Effector memory CD8-positive, alpha-beta T cell (primary cell): ENCODE data around the gene U2AF1.
A peak's percentile ranks its signal among the peaks of the same experiment; 100 is the strongest.
"Not testable (repeated sequence)": the region's sequence is repeated elsewhere in the genome, so short reads cannot be mapped to it uniquely, and the experiment has no call there.

Source experiments
- ATAC-seq: fragments of 150-1000 bp; cut with Tn5 transposase; replicated peaks from 2 replicates; pipeline ENCODE4 v1.10.0; 2021; ENCODE audit warnings: mild to moderate bottlenecking, moderate library complexity
- DNase-seq, 3 experiments: peaks; one replicate each; pipeline ENCODE4 v3.0.0; 2021
- H3K27ac Mint-ChIP-seq, 2 donors: one replicate each; pipeline ENCODE4 v1.8.0; 2022; ENCODE audit warnings: mild to moderate bottlenecking in 2 of 2, mixed read lengths in 2 of 2, moderate library complexity in 2 of 2
- H3K27me3 Mint-ChIP-seq, 2 donors: one replicate each; pipeline ENCODE4 v1.8.0; 2022; ENCODE audit warnings: mixed read lengths in 2 of 2
- H3K36me3 Mint-ChIP-seq: one replicate; pipeline ENCODE4 v1.8.0; 2022; ENCODE audit warnings: mild to moderate bottlenecking, moderate library complexity, mixed read lengths; ENCODE audit not compliant: insufficient read depth
- H3K4me1 Mint-ChIP-seq, 2 donors: one replicate each; pipeline ENCODE4 v1.8.0; 2022; ENCODE audit warnings: low read depth in 2 of 2, mixed read lengths in 2 of 2
- H3K4me3 Mint-ChIP-seq, 2 donors: one replicate each; pipeline ENCODE4 v1.8.0; 2022; ENCODE audit warnings: mild to moderate bottlenecking in 2 of 2, mixed read lengths in 2 of 2, moderate library complexity in 2 of 2
- H3K9me3 Mint-ChIP-seq, 2 donors: one replicate each; pipeline ENCODE4 v1.8.0; 2022; ENCODE audit warnings: mixed read lengths in 2 of 2
- total RNA-seq, 9 experiments: gene quantifications; one replicate each; lab custom pipeline; 2026; lab: John Stamatoyannopoulos, UW

Gene U2AF1
- 2.7 to 15.8 (median 7.9) reads per million in 9 experiments for total RNA-seq

DNA sequence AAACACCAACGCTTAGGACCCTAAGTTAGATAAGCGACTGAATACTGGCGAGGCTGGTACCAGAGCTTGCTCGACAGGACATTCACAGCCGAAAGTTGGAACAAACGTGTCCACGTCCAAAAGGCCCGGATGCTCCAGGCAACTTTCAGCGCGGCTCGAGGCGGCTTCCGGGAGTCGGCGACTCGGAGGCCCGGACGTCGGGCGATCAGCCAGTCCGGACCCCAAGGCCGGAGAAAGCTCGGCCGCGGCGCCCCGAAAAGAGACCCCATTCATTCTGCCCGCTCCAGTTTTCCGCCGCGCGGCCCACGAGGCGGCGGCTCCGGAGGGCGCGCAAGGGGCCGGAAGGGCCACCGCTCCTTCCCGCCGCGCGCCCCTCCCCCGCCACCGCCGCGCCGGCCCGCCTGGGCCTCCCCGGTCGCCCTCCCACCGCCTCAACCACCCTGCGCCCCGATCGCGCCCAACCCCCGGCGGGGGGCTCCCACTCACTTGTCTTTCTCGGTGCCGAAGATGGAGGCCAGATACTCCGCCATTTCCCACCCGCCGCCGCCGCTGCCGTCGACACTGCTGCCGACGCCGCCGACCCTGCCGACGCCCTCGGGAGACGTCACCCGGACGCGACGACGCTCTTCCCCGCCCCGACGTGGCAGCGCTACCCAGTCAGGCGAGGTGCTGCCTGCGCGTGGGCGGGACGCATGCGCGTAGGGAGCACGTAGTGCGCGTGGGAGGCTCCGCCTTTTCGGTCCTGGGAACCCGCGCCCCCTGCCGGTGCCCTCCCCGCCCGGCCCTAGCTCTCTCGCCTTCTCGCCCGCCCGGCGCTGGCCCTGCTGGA, at the start of gene U2AF1:
Gene U2AF1 (minus strand): TSS at position 606 of the 829 bp plus-strand sequence. CDS start 76 bp downstream, at position 530.
- H3K4me1 Mint-ChIP-seq, H3K4me3 Mint-ChIP-seq, H3K36me3 Mint-ChIP-seq, H3K27ac Mint-ChIP-seq, H3K9me3 Mint-ChIP-seq, H3K27me3 Mint-ChIP-seq: not testable (repeated sequence)
- DNase-seq (peak; percentile 40 to 60 (median 59)), ATAC-seq (peak; percentile 94)

GRCh38 chr21:43153601-43154000, 46.2 kb upstream of the U2AF1 start:
- H3K36me3 Mint-ChIP-seq, H3K27me3 Mint-ChIP-seq, DNase-seq, H3K4me1 Mint-ChIP-seq, H3K4me3 Mint-ChIP-seq, H3K27ac Mint-ChIP-seq, H3K9me3 Mint-ChIP-seq: not testable (repeated sequence)
- ATAC-seq: peak; percentile 43

- not testable (repeated sequence) for H3K27me3 Mint-ChIP-seq, H3K4me1 Mint-ChIP-seq, H3K27ac Mint-ChIP-seq, ATAC-seq, H3K4me3 Mint-ChIP-seq, H3K36me3 Mint-ChIP-seq, H3K9me3 Mint-ChIP-seq, DNase-seq
These were observed 42.0 kb upstream of the U2AF1 start for GRCh38 chr21:43149344-43149743.

- H3K27me3 Mint-ChIP-seq, H3K9me3 Mint-ChIP-seq, H3K27ac Mint-ChIP-seq, H3K4me3 Mint-ChIP-seq, DNase-seq, H3K4me1 Mint-ChIP-seq, ATAC-seq, H3K36me3 Mint-ChIP-seq: not testable (repeated sequence)
These were observed 40.6 kb upstream of the U2AF1 start for GRCh38 chr21:43147999-43148398.

GRCh38 chr21:43146637-43147036, 39.3 kb upstream of the U2AF1 start:
- H3K27ac Mint-ChIP-seq, H3K27me3 Mint-ChIP-seq, H3K4me1 Mint-ChIP-seq, H3K4me3 Mint-ChIP-seq, H3K9me3 Mint-ChIP-seq, DNase-seq, ATAC-seq, H3K36me3 Mint-ChIP-seq: not testable (repeated sequence)

- not testable (repeated sequence) for H3K9me3 Mint-ChIP-seq, DNase-seq, H3K4me3 Mint-ChIP-seq, H3K27ac Mint-ChIP-seq, H3K27me3 Mint-ChIP-seq, H3K4me1 Mint-ChIP-seq, H3K36me3 Mint-ChIP-seq, ATAC-seq
These were observed 34.0 kb upstream of the U2AF1 start for GRCh38 chr21:43141407-43141806.

- H3K4me1 Mint-ChIP-seq, ATAC-seq, DNase-seq, H3K27ac Mint-ChIP-seq, H3K27me3 Mint-ChIP-seq, H3K36me3 Mint-ChIP-seq, H3K9me3 Mint-ChIP-seq, H3K4me3 Mint-ChIP-seq: not testable (repeated sequence)
These were observed 31.6 kb upstream of the U2AF1 start for GRCh38 chr21:43138944-43139343.

DNA sequence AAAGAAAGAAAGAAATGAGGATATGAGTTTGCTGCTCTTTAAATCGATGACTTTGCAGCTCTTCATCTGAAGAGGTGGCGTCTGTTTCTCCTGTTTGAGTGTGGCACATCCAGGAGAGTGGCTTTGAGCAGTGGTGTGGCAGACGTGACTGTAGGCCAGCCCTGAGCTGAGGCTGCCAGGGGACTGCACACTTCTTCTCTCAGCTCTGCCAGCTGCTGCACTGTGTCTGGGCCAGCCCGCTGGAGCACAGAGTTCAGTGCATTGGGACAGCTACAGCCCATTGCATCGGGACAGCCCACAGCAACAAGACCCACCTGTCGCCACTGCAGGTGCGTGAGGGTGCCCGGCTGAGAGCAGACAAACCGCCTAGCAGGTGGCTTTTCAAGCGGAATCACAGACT, 27.1 kb upstream of the U2AF1 start:
- H3K36me3 Mint-ChIP-seq, ATAC-seq, H3K4me1 Mint-ChIP-seq, H3K27me3 Mint-ChIP-seq, H3K4me3 Mint-ChIP-seq, H3K9me3 Mint-ChIP-seq, DNase-seq, H3K27ac Mint-ChIP-seq: not testable (repeated sequence)

GRCh38 chr21:43130094-43130493, 22.7 kb upstream of the U2AF1 start:
- ATAC-seq, H3K9me3 Mint-ChIP-seq, H3K27ac Mint-ChIP-seq, DNase-seq, H3K4me1 Mint-ChIP-seq, H3K27me3 Mint-ChIP-seq, H3K4me3 Mint-ChIP-seq, H3K36me3 Mint-ChIP-seq: not testable (repeated sequence)

DNA sequence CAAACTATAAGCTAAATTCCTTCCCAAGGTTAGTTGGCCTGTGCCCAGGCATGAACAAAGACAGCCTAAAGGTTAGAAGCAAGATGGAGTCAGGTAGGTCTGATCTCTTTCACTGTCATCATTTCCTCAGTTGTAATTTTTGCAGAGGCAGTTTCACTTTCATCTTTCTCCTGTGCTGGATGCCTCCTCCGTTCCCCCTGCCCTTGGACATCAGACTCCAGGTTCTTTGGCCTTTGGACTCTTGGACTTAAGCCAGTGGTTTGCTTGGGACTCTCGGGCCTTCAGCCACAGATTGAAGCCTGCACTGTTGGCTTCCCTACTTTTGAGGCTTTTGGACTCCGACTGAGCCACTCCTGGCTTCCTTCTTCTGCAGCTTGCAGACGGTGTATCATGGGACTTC, 8.6 kb upstream of the U2AF1 start:
- not testable (repeated sequence) for DNase-seq

GRCh38 chr21:43114483-43114882, 7.1 kb upstream of the U2AF1 start:
- H3K4me1 Mint-ChIP-seq, H3K27me3 Mint-ChIP-seq, H3K36me3 Mint-ChIP-seq, ATAC-seq, H3K27ac Mint-ChIP-seq, H3K9me3 Mint-ChIP-seq, H3K4me3 Mint-ChIP-seq, DNase-seq: not testable (repeated sequence)

More for the DNA sequence above, 8.6 kb upstream of the U2AF1 start:
- not testable (repeated sequence) for H3K36me3 Mint-ChIP-seq, H3K27me3 Mint-ChIP-seq, H3K4me3 Mint-ChIP-seq, ATAC-seq, H3K27ac Mint-ChIP-seq, H3K4me1 Mint-ChIP-seq, H3K9me3 Mint-ChIP-seq

DNA sequence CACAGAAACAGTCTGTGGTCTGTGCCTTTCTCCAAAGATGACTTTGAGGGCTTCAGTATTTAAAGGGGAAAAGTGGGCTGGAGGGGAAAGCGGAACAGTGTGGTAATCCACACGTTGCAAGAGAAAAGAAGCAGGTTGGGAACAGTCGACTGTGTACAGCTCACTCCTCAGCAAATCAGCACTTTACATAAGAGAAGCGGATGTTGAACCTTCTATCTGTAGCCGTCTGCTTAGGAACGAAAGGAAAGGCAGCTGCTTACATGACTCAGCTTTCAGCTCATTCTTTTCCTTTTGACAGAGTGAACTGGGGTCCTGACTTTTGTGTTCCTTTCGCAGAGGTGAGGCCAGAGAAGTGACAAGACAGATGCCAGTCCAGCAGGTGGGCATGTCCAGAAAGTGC, 1.6 kb upstream of the U2AF1 start:
- H3K27me3 Mint-ChIP-seq, ATAC-seq, H3K4me3 Mint-ChIP-seq, H3K9me3 Mint-ChIP-seq, H3K4me1 Mint-ChIP-seq, DNase-seq, H3K36me3 Mint-ChIP-seq, H3K27ac Mint-ChIP-seq: not testable (repeated sequence)

DNA sequence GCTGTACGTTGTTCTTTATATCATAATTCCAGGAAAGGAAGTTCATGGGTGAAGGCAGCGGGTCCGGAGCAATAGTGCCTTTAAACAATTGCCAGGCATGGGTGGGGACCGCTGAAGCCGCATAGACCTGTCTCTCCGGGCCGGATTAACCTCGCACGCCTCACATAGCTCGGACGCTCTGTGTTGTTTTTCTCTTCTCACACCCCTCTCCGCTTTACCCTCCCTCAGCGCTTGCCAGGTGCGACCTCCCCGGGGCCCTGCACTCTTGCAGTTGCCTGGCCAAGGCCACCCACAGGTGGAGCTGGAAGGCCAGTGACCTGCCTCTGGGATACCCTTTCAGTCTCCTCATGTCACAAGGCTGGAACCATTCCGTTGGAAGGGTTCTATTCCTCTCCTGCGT, 807 bp upstream of the U2AF1 start:
- not testable (repeated sequence) for DNase-seq, H3K4me3 Mint-ChIP-seq, H3K9me3 Mint-ChIP-seq, H3K4me1 Mint-ChIP-seq, H3K27ac Mint-ChIP-seq, H3K36me3 Mint-ChIP-seq, ATAC-seq, H3K27me3 Mint-ChIP-seq

DNA sequence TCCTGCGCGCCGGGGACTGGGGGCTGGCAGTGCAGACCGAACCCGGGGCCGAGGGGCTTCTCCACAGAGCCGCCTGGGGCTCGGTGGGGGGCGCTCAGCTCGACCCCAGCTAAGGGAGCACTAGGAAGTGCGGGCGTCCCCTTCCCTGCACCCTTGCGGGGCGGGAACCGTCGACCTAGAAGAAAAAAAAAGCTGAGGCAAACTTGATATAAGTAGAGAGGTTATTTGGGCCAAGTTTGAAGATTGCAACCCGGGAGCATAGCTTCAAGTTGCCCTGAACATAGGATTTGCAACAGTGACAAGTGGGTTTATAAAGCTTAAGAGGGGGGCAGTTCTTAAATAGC, 396 bp upstream of the U2AF1 start:
- not testable (repeated sequence) for H3K9me3 Mint-ChIP-seq, H3K4me3 Mint-ChIP-seq

More for the DNA sequence above, 396 bp upstream of the U2AF1 start:
- not testable (repeated sequence) for H3K36me3 Mint-ChIP-seq, H3K4me1 Mint-ChIP-seq, ATAC-seq, H3K27ac Mint-ChIP-seq, DNase-seq, H3K27me3 Mint-ChIP-seq
